Thoracic aorta (tissue), 2 donors: ENCODE measurements around the gene PDE4B. TPM values are rescaled to one million over a fixed set of nuclear protein-coding genes. Genes with fewer than 3 reads are reported as not detected.

Experiments
- ATAC-seq: fragments of 150-250 bp; one replicate; pipeline ENCODE4 v1.8.0; 2017; ENCODE audit warnings: low read depth; ENCODE audit not compliant: insufficient number of reproducible peaks, low FRiP score
- DNase-seq: peaks from one replicate; pipeline ENCODE4 v3.0.0-alpha.2; 2020; ENCODE audit warnings: low spot score
- H3K27ac ChIP-seq, 2 donors: fragments of 200-600 bp; sonication (generic); 1 replicate in 1 of 2; 2 replicates in 1 of 2; pipeline ENCODE4 v1.5.1; 2016; ENCODE audit warnings: mild to moderate bottlenecking in 2 of 2, moderate library complexity in 2 of 2
- H3K27me3 ChIP-seq: fragments of 200-600 bp; sonication (generic); replicated peaks from 2 replicates; pipeline ENCODE4 v1.6.0; 2016; ENCODE audit warnings: mild to moderate bottlenecking; ENCODE audit not compliant: insufficient read depth
- H3K36me3 ChIP-seq: fragments of 200-600 bp; sonication (generic); one replicate; pipeline ENCODE4 v1.5.1; 2016
- H3K4me1 ChIP-seq, 2 donors: fragments of 200-600 bp; sonication (generic); 1 replicate in 1 of 2; 2 replicates in 1 of 2; pipeline versions ENCODE4 v1.5.1 to v1.6.0; 2016; ENCODE audit warnings: low read depth in 2 of 2, mild to moderate bottlenecking in 1 of 2; ENCODE audit not compliant: control insufficient read depth in 1 of 2
- H3K4me3 ChIP-seq: fragments of 200-600 bp; sonication (generic); 2 replicates; pipeline ENCODE4 v1.5.1; 2016; ENCODE audit warnings: mild to moderate bottlenecking
- H3K9me3 ChIP-seq: fragments of 200-600 bp; sonication (generic); 2 replicates; pipeline ENCODE4 v1.5.1; 2016
- total RNA-seq, 2 donors: library from RNA; depleted of rRNA; stranded (reverse); fragments of >200 nt; gene quantifications; one replicate each; pipeline versions ENCODE4 v1.1.0 to v1.2.3, GENCODE V29; 2016
- TF ChIP-seq, protein P1 (sequence below): fragments of 200-600 bp; sonication (generic); IDR thresholded peaks from one replicate; pipeline ENCODE4 v1.5.1; 2019; ENCODE audit warnings: antibody characterized with exemption

PDE4B gene
- total RNA-seq = 10 to 100 TPM; 29.0 to 42.4 TPM

DNA sequence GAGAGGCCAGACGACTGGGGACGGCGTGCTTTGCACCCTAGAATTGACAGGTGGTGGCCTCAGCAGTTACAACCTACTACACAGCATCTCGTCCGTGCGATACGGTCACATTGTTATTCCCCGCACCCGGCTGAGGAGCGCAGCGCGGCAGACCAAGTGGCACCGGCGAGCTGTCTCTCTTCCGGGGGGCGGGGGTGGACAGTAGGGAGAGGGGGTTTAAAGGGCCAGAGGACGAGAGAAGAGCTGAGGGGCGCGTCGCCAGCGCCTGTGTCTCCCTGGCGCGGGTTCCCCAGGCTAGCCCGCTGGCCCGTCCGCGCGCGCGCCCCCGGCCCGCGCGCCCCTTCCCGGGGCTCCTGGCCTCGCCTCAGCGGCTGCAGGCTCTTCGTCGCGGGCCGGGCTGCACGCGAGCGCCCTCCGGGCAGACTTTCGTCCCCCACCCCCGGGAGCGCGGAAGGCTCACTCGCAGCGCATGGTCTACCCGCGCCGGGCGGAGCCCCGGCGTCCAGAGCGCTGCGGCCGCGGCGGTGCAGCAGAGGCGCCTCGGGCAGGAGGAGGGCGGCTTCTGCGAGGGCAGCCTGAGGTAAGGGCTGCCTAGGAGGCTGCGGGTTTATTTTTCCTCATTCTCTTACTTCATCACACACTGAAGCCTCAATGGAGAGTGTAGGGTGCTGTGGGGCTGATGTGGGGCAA, at the start of gene PDE4B:
TSS of gene PDE4B (plus strand) at position 227 of the 690 bp plus-strand sequence.
- TF ChIP-seq, protein P1, sequence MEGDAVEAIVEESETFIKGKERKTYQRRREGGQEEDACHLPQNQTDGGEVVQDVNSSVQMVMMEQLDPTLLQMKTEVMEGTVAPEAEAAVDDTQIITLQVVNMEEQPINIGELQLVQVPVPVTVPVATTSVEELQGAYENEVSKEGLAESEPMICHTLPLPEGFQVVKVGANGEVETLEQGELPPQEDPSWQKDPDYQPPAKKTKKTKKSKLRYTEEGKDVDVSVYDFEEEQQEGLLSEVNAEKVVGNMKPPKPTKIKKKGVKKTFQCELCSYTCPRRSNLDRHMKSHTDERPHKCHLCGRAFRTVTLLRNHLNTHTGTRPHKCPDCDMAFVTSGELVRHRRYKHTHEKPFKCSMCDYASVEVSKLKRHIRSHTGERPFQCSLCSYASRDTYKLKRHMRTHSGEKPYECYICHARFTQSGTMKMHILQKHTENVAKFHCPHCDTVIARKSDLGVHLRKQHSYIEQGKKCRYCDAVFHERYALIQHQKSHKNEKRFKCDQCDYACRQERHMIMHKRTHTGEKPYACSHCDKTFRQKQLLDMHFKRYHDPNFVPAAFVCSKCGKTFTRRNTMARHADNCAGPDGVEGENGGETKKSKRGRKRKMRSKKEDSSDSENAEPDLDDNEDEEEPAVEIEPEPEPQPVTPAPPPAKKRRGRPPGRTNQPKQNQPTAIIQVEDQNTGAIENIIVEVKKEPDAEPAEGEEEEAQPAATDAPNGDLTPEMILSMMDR = no peak
- Histone ChIP-seq H3K4me1 (no peaks in the 10 kb centered on the region), H3K36me3 (no peaks in the 10 kb centered on the region), H3K27ac (no peak within 1 kb of the TSS), H3K27me3 (no peaks in the 10 kb centered on the region), H3K9me3 (peaks cover 8% of the 10 kb centered on the region), H3K4me3 (peak within 1 kb of the TSS; percentile 59)
- DNase-seq = no peak
- ATAC-seq = no peak

DNA sequence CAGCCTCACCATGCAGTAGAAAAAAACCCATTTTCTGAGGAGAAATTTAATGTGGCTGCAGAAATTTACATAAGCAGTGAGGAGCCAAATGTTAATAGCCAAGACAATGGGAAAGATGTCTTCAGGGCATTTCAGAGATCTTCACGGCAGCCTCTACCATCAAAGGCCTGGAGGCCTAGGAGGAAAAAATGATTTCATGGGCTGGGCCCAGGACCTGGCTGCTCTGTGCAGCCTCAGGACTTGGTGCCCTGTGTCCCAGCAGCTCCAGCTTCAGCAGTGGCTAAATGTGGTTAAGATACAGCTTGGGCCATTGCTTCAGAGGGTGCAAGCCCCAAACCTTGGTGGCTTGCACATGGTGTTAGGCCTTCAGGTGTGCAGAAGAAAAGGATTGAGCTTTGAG, 48.0 kb upstream of the PDE4B start:
- no peak overlapping the region for H3K27ac ChIP-seq
- no peaks in the 10 kb centered on the region for H3K4me1 ChIP-seq
- H3K4me3 ChIP-seq = no peak overlapping the region
- H3K9me3 ChIP-seq = no peaks in the 10 kb centered on the region
- no peaks in the 10 kb centered on the region for H3K36me3 ChIP-seq
- no peaks in the 10 kb centered on the region for H3K27me3 ChIP-seq
- TF ChIP-seq, protein P1 = no peak
- no peak for DNase-seq
- ATAC-seq = no peak

DNA sequence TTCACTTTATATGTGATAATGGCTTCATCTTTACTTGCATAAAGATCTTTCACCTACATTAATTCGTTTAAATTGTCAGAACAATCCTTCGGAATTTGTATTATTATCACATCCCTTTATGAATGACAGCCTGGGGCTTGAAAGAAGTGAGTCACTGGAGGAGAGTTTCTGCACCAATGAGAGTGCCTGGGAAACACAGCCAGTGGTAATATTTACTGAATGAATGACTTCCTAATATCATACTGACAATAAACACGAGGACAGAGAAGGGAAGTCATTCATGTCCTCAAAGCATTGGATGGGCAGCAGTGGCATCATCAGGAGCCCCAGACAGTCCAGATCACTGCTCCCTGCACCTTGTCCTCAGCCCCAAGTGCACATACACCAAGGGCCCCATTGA, 40.7 kb upstream of the PDE4B start:
- H3K4me3 ChIP-seq = no peak overlapping the region
- H3K36me3 ChIP-seq = no peaks in the 10 kb centered on the region
- no peaks in the 10 kb centered on the region for H3K4me1 ChIP-seq
- no peaks in the 10 kb centered on the region for H3K27me3 ChIP-seq
- no peaks in the 10 kb centered on the region for H3K9me3 ChIP-seq
- TF ChIP-seq, protein P1 = no peak
- ATAC-seq (no peak), DNase-seq (no peak)
- no peak overlapping the region for H3K27ac ChIP-seq

GRCh38 chr1:65756616-65757015, 36.1 kb upstream of the PDE4B start:
- Histone ChIP-seq H3K27ac (no peak overlapping the region), H3K9me3 (no peaks in the 10 kb centered on the region), H3K36me3 (no peaks in the 10 kb centered on the region), H3K4me1 (no peaks in the 10 kb centered on the region), H3K27me3 (no peaks in the 10 kb centered on the region), H3K4me3 (no peak overlapping the region)
- DNase-seq (no peak), ATAC-seq (no peak)
- TF ChIP-seq, protein P1 = no peak

DNA sequence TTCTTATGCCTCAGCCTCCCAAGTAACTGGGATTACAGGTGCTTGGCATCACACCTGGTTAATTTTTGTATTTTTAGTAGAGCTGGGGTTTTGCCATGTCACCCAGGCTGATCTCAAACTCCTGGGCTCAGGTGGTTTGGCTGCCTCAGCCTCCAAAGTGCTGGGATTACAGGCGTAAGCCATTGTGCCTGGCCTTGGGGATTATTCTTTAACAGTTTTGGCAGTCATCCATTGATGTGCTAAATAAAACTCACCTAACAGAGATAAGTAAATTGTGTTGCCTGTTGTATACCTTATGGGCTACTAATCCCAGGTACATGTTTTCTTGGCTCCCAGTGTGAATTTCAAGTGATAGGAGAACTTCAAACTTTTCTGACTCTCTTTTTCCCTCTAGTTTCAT, 35.2 kb upstream of the PDE4B start:
- TF ChIP-seq, protein P1 = no peak
- DNase-seq (no peak), ATAC-seq (no peak)
- H3K4me3 ChIP-seq = no peak overlapping the region
- no peaks in the 10 kb centered on the region for H3K27me3 ChIP-seq
- H3K4me1 ChIP-seq = no peaks in the 10 kb centered on the region
- no peaks in the 10 kb centered on the region for H3K36me3 ChIP-seq
- H3K27ac ChIP-seq = no peak overlapping the region
- H3K9me3 ChIP-seq = no peaks in the 10 kb centered on the region
